Endothelial cell (in vitro differentiated cells): Measurements from ENCODE around the gene GPR150. TPM values are rescaled to one million over a fixed set of nuclear protein-coding genes. Genes with fewer than 3 reads are reported as not detected.

Source experiments
- DNase-seq: peaks from one replicate; pipeline ENCODE4 v3.0.0; 2021; ENCODE audit warnings: low spot score
- H3K27ac Mint-ChIP-seq: one replicate; pipeline ENCODE4 v1.8.0; 2021; ENCODE audit warnings: mixed read lengths, inconsistent platforms; ENCODE audit not compliant: unreplicated experiment
- H3K27me3 Mint-ChIP-seq: one replicate; pipeline ENCODE4 v1.8.0; 2021; ENCODE audit warnings: mild to moderate bottlenecking, moderate library complexity, mixed read lengths, inconsistent platforms; ENCODE audit not compliant: unreplicated experiment
- H3K36me3 Mint-ChIP-seq: one replicate; pipeline ENCODE4 v1.8.0; 2021; ENCODE audit warnings: mild to moderate bottlenecking, low read depth, mixed read lengths, inconsistent platforms; ENCODE audit not compliant: unreplicated experiment
- H3K4me1 Mint-ChIP-seq: one replicate; pipeline ENCODE4 v1.8.0; 2021; ENCODE audit warnings: mild to moderate bottlenecking, mixed read lengths, inconsistent platforms; ENCODE audit not compliant: unreplicated experiment
- H3K4me3 Mint-ChIP-seq: one replicate; pipeline ENCODE4 v1.8.0; 2021; ENCODE audit warnings: mild to moderate bottlenecking, mixed read lengths, inconsistent platforms; ENCODE audit not compliant: unreplicated experiment
- H3K9me3 Mint-ChIP-seq: one replicate; pipeline ENCODE4 v1.8.0; 2021; ENCODE audit warnings: mixed read lengths, inconsistent platforms; ENCODE audit not compliant: unreplicated experiment
- total RNA-seq: library from RNA; stranded (reverse); fragmentation: NEBNext Ultra II Directional; extraction: Animal tissue kit (Norgen Biotek cat#: 25700); gene quantifications from one replicate; pipeline ENCODE4 v1.2.1, GENCODE V29; 2021; ENCODE audit not compliant: unreplicated experiment
- TF ChIP-seq, protein P1 (sequence below): fragments of 200-600 bp; sonication (generic); IDR thresholded peaks from one replicate; pipeline ENCODE4 v1.5.0; 2021; ENCODE audit warnings: antibody characterized with exemption; ENCODE audit not compliant: unreplicated experiment

The GPR150 gene
- total RNA-seq, 1 donor from 2014 or later = not detected

DNA sequence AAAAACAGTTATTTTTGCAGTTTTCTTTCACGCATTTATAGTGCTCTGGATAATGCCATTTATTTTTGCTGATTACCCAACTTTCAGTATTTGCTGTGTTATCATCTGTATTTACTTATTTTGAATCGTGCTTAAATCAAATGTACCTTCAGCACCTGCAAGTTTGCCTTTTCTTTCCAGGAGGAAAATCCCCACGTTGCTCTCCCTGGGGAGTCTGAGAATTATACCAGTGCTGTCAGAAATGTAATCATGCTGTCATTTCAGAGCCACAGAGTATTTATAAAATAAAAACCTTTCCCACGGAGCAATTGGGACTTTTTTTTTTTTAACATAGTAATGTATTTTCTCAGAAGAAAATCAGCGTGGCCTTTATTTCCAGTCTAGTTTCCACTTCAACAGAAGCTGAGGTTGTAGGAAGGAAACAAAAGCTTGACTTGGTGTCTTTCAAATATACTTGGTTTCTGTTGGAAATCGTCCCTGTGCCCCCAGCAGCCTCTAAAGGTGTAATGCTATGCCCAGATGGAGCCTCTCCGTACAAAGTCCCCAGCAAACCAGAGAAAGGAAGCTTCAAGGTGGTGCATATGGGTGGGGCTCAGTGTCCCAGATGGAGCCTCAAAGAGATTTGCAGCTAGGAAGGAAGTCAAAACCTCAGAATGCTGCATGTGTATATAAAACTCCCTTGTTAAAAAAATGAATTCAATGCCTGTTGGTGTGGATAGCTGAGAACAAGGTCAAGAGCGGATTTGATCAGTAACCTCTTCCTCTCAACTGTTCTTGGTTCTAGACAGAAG, 2.1 kb downstream of the GPR150 start:
- TF ChIP-seq, protein P1, sequence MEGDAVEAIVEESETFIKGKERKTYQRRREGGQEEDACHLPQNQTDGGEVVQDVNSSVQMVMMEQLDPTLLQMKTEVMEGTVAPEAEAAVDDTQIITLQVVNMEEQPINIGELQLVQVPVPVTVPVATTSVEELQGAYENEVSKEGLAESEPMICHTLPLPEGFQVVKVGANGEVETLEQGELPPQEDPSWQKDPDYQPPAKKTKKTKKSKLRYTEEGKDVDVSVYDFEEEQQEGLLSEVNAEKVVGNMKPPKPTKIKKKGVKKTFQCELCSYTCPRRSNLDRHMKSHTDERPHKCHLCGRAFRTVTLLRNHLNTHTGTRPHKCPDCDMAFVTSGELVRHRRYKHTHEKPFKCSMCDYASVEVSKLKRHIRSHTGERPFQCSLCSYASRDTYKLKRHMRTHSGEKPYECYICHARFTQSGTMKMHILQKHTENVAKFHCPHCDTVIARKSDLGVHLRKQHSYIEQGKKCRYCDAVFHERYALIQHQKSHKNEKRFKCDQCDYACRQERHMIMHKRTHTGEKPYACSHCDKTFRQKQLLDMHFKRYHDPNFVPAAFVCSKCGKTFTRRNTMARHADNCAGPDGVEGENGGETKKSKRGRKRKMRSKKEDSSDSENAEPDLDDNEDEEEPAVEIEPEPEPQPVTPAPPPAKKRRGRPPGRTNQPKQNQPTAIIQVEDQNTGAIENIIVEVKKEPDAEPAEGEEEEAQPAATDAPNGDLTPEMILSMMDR = no peak
- no peaks in the 10 kb centered on the region for H3K9me3 Mint-ChIP-seq
- peaks cover 25% of the 10 kb centered on the region for H3K4me1 Mint-ChIP-seq
- peaks cover 4% of the 10 kb centered on the region for H3K36me3 Mint-ChIP-seq
- no peak for DNase-seq
- peak overlapping the region; percentile 51 for H3K27ac Mint-ChIP-seq
- H3K4me3 Mint-ChIP-seq = peak overlapping the region; percentile 85
- H3K27me3 Mint-ChIP-seq = peaks cover 24% of the 10 kb centered on the region

DNA sequence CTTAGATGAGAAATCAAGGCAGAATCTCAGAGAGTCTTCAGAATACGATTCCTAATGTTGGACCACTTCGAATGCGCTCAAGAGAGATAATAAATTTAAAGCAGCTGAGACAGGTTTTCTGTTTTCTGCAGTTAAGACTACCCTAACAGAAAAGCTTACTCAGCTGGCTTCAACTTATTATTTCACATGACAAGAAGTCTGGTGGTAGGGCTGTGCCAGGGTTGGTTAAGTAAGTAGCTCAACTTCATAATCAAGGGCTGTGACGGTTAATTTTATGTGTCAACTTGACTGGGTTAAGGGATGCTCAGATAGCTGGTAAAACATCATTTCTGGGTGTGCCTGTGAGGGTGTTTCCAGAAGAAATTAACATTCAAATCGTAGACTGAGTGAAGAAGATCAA, 3.8 kb downstream of the GPR150 start:
- no peak for DNase-seq
- peaks cover 25% of the 10 kb centered on the region for H3K4me1 Mint-ChIP-seq
- peaks cover 19% of the 10 kb centered on the region for H3K27me3 Mint-ChIP-seq
- TF ChIP-seq, protein P1 = no peak
- H3K27ac Mint-ChIP-seq = no peak overlapping the region
- H3K36me3 Mint-ChIP-seq = peaks cover 4% of the 10 kb centered on the region
- no peak overlapping the region for H3K4me3 Mint-ChIP-seq
- H3K9me3 Mint-ChIP-seq = no peaks in the 10 kb centered on the region

DNA sequence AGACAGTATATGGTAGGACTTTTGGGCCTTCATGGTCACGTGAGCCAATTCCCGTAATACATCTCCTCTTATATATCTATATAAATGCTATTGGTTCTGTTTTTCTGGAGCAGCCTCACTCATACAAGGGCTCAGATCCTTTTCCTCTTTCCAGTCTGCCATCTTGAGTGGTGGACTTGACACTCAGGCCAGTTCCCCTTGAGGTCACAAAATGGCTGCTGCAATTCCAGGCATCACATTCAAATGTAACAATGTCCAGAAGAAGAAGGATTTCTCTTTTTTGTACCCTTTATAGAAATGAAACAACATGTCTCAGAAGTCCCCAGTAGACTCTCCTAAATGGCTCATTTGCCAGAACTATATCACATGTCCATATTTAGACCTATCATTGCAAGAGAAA, 4.5 kb downstream of the GPR150 start:
- no peak for DNase-seq
- Mint-ChIP-seq H3K27me3 (peaks cover 16% of the 10 kb centered on the region), H3K4me3 (no peak overlapping the region), H3K9me3 (no peaks in the 10 kb centered on the region), H3K27ac (no peak overlapping the region), H3K36me3 (peaks cover 4% of the 10 kb centered on the region), H3K4me1 (peaks cover 23% of the 10 kb centered on the region)
- TF ChIP-seq, protein P1 = no peak

DNA sequence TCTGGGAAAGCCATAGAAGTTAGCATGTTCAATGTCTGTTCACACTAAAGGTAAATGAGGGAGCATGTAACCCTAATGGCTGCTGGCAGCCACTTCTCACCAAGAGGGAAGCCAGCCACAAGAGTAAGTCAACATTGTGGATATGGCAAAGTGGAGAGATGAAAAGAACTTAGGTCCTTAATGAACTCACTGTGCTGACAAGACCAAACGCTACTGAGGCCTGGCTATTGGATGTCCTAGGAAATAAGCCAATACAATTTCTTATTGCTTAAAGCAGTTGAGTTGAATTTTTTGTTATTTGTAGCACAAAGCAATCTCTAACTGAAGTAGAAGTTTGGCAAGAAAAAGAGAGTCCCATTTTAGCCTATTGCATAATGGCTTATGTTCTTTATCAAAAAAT, 6.8 kb downstream of the GPR150 start:
- no peak for DNase-seq
- Mint-ChIP-seq H3K4me1 (peaks cover 12% of the 10 kb centered on the region), H3K36me3 (peaks cover 1% of the 10 kb centered on the region), H3K27ac (no peak overlapping the region), H3K4me3 (no peak overlapping the region), H3K9me3 (no peaks in the 10 kb centered on the region), H3K27me3 (peaks cover 5% of the 10 kb centered on the region)
- TF ChIP-seq, protein P1 = no peak
